Measurements from ENCODE around the gene SLC35B3. TPM values are rescaled to one million over a fixed set of nuclear protein-coding genes. Genes with fewer than 3 reads are reported as not detected.
"Not testable (repeated sequence)": the region's sequence is repeated elsewhere in the genome, so short reads cannot be mapped to it uniquely, and the experiment has no call there.

Gene SLC35B3
- 12.5 TPM for polyA plus RNA-seq

DNA sequence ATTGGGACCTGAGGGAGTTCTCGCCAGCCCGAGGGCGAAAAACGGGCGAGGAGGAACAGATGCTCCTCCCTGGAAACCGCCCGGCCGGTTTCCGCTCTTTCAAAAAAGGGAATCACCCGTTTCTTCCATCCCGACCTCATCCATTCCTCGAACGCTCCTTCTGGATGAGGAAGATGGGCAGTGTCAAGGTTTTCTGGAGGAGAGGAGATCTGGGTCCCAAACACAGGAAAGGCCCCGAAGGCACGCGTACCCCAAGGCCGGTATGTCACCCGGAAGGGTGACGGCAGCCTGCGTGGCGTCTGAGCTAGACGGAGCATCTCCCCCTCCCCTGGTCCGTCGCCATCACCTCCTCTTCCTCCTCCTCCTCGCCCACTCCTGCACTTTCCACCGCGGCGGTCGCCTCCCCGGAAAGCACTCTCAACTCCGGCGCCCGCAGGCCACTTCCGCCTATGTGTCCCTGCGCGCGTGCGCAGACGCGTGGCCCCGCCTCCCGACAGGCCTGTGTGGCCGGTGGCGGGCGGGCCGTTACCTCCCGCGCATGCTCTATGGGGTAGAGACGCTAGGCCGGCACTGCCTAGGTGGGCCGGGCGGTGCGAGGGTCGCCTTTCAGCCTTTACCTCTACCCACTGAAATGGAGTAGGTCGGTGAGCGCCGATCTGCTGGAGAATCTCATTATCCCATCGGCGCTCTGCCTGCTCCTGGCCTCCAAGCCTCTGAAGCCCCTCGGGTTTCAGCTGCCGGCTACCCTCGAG is at the start of gene SLC35B3:
TSS of gene SLC35B3 (minus strand) at position 453 of the 752 bp plus-strand sequence.
- Mint-ChIP-seq H3K36me3 (peaks cover 7% of the 10 kb centered on the region), H3K4me1 (peaks cover 18 to 38% (median 30%) of the 10 kb centered on the region in 3 donors), H3K4me3 (peak within 1 kb of the TSS; percentile 95 to 97 (median 97)), H3K27ac (peak within 1 kb of the TSS; percentile 97 to 99 (median 98)), H3K27me3 (no peaks in the 10 kb centered on the region), H3K9me3 (peaks cover 0 to 2% (median 0%) of the 10 kb centered on the region in 3 donors)

GRCh38 chr6:8483650-8484049 is 48.3 kb upstream of the SLC35B3 start:
- H3K4me3 Mint-ChIP-seq: no peak overlapping the region
- H3K27ac Mint-ChIP-seq: no peak overlapping the region
- no peaks in the 10 kb centered on the region for H3K4me1 Mint-ChIP-seq
- H3K27me3 Mint-ChIP-seq: peaks cover 1% of the 10 kb centered on the region
- peaks cover 0 to 3% (median 0%) of the 10 kb centered on the region in 3 donors for H3K9me3 Mint-ChIP-seq
- no peaks in the 10 kb centered on the region for H3K36me3 Mint-ChIP-seq

- Mint-ChIP-seq H3K27ac (no peak overlapping the region), H3K36me3 (no peaks in the 10 kb centered on the region)
Measured at GRCh38 chr6:8481727-8482126, 46.4 kb upstream of the SLC35B3 start.

GRCh38 chr6:8478418-8478817 is 43.1 kb upstream of the SLC35B3 start:
- no peaks in the 10 kb centered on the region for H3K4me1 Mint-ChIP-seq
- H3K27ac Mint-ChIP-seq: no peak overlapping the region
- H3K4me3 Mint-ChIP-seq: no peak overlapping the region
- no peaks in the 10 kb centered on the region for H3K36me3 Mint-ChIP-seq
- H3K9me3 Mint-ChIP-seq: peaks cover 0 to 4% (median 0%) of the 10 kb centered on the region in 3 donors
- peaks cover 1% of the 10 kb centered on the region for H3K27me3 Mint-ChIP-seq

More at GRCh38 chr6:8481727-8482126, 46.4 kb upstream of the SLC35B3 start:
- no peak overlapping the region for H3K4me3 Mint-ChIP-seq
- H3K9me3 Mint-ChIP-seq: peaks cover 0 to 4% (median 0%) of the 10 kb centered on the region in 3 donors
- H3K27me3 Mint-ChIP-seq: peaks cover 1% of the 10 kb centered on the region
- H3K4me1 Mint-ChIP-seq: no peaks in the 10 kb centered on the region

DNA sequence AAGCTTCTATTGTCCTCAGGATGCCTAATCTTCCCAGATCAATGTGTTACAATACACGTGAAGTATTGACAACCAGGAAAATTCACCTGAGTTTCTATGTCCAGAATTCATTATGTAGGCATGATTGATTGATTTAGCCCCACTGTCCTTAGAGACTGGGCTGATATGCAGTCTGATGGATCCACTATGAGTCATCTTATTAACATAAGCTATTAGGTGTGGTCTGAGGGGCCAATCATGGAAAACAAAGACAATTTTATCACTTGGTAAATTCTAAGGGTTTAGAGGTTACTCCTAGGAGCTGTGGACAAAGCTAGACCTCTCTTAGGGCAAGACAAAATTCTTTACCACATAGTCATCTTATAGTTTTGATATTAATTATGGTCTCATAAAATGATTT is 41.3 kb upstream of the SLC35B3 start:
- Mint-ChIP-seq H3K27me3 (peaks cover 1% of the 10 kb centered on the region), H3K36me3 (no peaks in the 10 kb centered on the region), H3K4me3 (no peak overlapping the region)

GRCh38 chr6:8468552-8469356 is 33.4 kb upstream of the SLC35B3 start:
- Mint-ChIP-seq H3K27me3 (peaks cover 4% of the 10 kb centered on the region), H3K4me3 (no peak overlapping the region), H3K4me1 (no peaks in the 10 kb centered on the region), H3K9me3 (peaks cover 0 to 2% (median 0%) of the 10 kb centered on the region in 3 donors), H3K36me3 (no peaks in the 10 kb centered on the region), H3K27ac (no peak overlapping the region)

More for the DNA sequence above, 41.3 kb upstream of the SLC35B3 start:
- peaks cover 0 to 6% (median 0%) of the 10 kb centered on the region in 3 donors for H3K9me3 Mint-ChIP-seq
- H3K27ac Mint-ChIP-seq: no peak overlapping the region
- no peaks in the 10 kb centered on the region for H3K4me1 Mint-ChIP-seq

DNA sequence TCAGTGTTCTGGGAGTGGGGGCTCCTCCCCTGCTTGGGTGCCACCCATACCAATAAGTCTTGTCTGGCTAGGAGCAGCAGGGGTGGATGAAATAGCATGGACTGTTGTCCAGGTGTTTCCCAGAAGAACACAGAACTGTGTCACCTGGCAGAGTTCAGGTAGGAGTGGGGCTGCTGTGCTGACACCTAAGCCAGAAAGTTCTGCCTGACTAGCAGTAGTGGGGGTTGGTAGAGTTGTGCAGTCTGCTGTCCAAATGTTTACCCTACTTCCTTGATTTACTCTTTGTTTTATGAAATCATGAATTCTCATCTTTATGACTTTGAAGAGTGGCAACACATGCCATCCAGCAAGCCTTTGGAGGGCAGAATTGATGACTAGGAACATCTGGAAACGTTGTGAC is 27.3 kb upstream of the SLC35B3 start:
- no peaks in the 10 kb centered on the region for H3K4me1 Mint-ChIP-seq
- H3K4me3 Mint-ChIP-seq: no peak overlapping the region
- peaks cover 7% of the 10 kb centered on the region for H3K27me3 Mint-ChIP-seq
- no peak overlapping the region for H3K27ac Mint-ChIP-seq
- H3K9me3 Mint-ChIP-seq: peaks cover 1 to 11% (median 9%) of the 10 kb centered on the region in 3 donors
- peaks cover 2% of the 10 kb centered on the region for H3K36me3 Mint-ChIP-seq

DNA sequence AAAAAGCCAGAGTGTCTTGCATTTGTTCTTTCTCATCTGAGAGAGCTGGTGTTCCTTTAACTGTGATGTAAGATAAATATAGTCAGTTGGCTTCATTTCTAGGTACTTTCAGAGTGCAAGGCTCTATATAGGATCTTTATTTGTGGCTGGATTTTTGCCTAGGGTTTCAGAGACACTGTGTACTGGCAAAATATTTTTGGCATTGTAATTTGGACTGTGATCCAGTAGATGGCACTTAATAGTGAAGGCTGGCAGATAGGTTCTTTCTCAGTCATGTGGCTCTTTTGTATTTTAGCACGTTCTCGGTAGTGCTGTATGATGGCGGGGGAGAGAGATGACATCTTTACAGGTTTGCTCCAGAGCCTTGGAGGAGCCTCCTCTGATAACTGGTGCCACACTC is 26.8 kb upstream of the SLC35B3 start:
- peaks cover 1 to 11% (median 11%) of the 10 kb centered on the region in 3 donors for H3K9me3 Mint-ChIP-seq
- H3K36me3 Mint-ChIP-seq: peaks cover 3% of the 10 kb centered on the region
- H3K4me1 Mint-ChIP-seq: no peaks in the 10 kb centered on the region
- no peak overlapping the region for H3K4me3 Mint-ChIP-seq
- H3K27ac Mint-ChIP-seq: no peak overlapping the region
- peaks cover 7% of the 10 kb centered on the region for H3K27me3 Mint-ChIP-seq

GRCh38 chr6:8446391-8446790 is 11.0 kb upstream of the SLC35B3 start:
- Mint-ChIP-seq H3K27me3 (no peaks in the 10 kb centered on the region), H3K4me3 (no peak overlapping the region)

GRCh38 chr6:8445930-8446329 is 10.6 kb upstream of the SLC35B3 start:
- not testable (repeated sequence) for H3K9me3 Mint-ChIP-seq, H3K4me3 Mint-ChIP-seq, H3K27me3 Mint-ChIP-seq, H3K27ac Mint-ChIP-seq, H3K36me3 Mint-ChIP-seq, H3K4me1 Mint-ChIP-seq

More at GRCh38 chr6:8446391-8446790, 11.0 kb upstream of the SLC35B3 start:
- H3K36me3 Mint-ChIP-seq: peaks cover 1% of the 10 kb centered on the region
- peaks cover 0 to 8% (median 7%) of the 10 kb centered on the region in 3 donors for H3K9me3 Mint-ChIP-seq
- no peaks in the 10 kb centered on the region for H3K4me1 Mint-ChIP-seq
- no peak overlapping the region for H3K27ac Mint-ChIP-seq

- Mint-ChIP-seq H3K36me3 (peaks cover 1% of the 10 kb centered on the region), H3K4me1 (no peaks in the 10 kb centered on the region), H3K27me3 (no peaks in the 10 kb centered on the region), H3K27ac (no peak overlapping the region), H3K9me3 (peaks cover 0 to 8% (median 7%) of the 10 kb centered on the region in 3 donors), H3K4me3 (no peak overlapping the region)
Measured at GRCh38 chr6:8442150-8442549, 6.8 kb upstream of the SLC35B3 start.

- Mint-ChIP-seq H3K4me3 (no peak overlapping the region), H3K36me3 (peaks cover 1% of the 10 kb centered on the region), H3K4me1 (no peaks in the 10 kb centered on the region), H3K27me3 (no peaks in the 10 kb centered on the region), H3K27ac (no peak overlapping the region), H3K9me3 (peaks cover 0 to 8% (median 7%) of the 10 kb centered on the region in 3 donors)
Measured at GRCh38 chr6:8441452-8441851, 6.1 kb upstream of the SLC35B3 start.

DNA sequence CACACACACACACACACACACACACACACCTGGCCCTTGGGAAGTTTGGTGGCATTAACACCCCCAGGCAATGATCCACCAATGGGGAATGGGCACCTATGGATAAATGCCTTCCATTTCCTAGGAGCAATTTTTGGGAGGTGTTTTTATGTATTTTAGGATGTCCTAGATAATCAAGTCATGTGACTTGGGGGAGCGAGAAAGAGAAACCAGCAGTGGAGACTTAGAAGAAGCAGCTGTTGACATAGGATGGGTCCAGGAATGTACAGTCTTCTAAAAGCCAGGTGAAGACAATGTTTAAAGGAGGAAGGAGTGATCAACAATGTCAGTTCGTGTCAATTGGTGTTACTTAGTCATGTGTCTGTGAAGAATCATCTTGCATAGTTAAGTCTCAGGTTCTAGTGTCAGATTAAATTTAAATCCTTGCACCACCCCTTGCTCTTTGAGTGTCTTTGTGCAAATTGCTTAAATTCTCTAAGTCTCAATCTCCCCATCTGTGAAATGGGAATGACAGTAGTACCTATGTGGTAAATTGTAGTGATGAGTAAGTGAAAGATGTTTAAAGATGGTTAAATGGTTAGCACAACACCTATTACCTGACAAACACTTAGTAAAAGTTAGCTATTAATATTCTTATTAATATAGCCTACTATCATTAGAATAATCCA is 4.4 kb upstream of the SLC35B3 start:
- H3K27me3 Mint-ChIP-seq: no peaks in the 10 kb centered on the region

GRCh38 chr6:8437813-8438212 is 2.5 kb upstream of the SLC35B3 start:
- H3K36me3 Mint-ChIP-seq: peaks cover 7% of the 10 kb centered on the region
- H3K4me3 Mint-ChIP-seq: peak overlapping the region in 1 of 4 donors; percentile 69
- peak overlapping the region in 1 of 3 donors; percentile 30 for H3K27ac Mint-ChIP-seq

More for the DNA sequence above, 4.4 kb upstream of the SLC35B3 start:
- H3K36me3 Mint-ChIP-seq: peaks cover 9% of the 10 kb centered on the region
- peaks cover 0 to 8% (median 4%) of the 10 kb centered on the region in 3 donors for H3K9me3 Mint-ChIP-seq
- peak overlapping the region in 1 of 4 donors; percentile 3 for H3K4me3 Mint-ChIP-seq
- H3K4me1 Mint-ChIP-seq: peaks cover 6 to 14% (median 6%) of the 10 kb centered on the region in 3 donors
- no peak overlapping the region for H3K27ac Mint-ChIP-seq

More at GRCh38 chr6:8437813-8438212, 2.5 kb upstream of the SLC35B3 start:
- Mint-ChIP-seq H3K27me3 (no peaks in the 10 kb centered on the region), H3K4me1 (peaks cover 16 to 23% (median 22%) of the 10 kb centered on the region in 3 donors), H3K9me3 (peaks cover 0 to 2% (median 0%) of the 10 kb centered on the region in 3 donors)

Data from IgD-negative memory B cell (primary cell).